GM21717 (cell line): ENCODE measurements around the gene DAZ1.
"Not testable (repeated sequence)": the region's sequence is repeated elsewhere in the genome, so short reads cannot be mapped to it uniquely, and the experiment has no call there.

ENCODE experiments used
- ATAC-seq: cut with Tn5 transposase; IDR thresholded peaks from one replicate; pipeline ENCODE4 v1.9.1; 2021; ENCODE audit warnings: mild to moderate bottlenecking, moderate library complexity; ENCODE audit not compliant: unreplicated experiment

Gene DAZ1

GRCh38 chrY:23198908-23199307 lies at the start of gene DAZ1:
Gene DAZ1 (minus strand): TSS chrY:23199008. CDS start chrY:23198800, 208 bp downstream.
- not testable (repeated sequence) for ATAC-seq

GRCh38 chrY:23219233-23219632 lies 20.4 kb upstream of the DAZ1 start, which contains the start of gene DAZ2:
Gene DAZ2 (plus strand): TSS chrY:23219533. CDS start chrY:23219741, 208 bp downstream.
- not testable (repeated sequence) for ATAC-seq

- not testable (repeated sequence) for ATAC-seq
Observed at GRCh38 chrY:23210681-23211080, 11.9 kb upstream of the DAZ1 start.

- ATAC-seq = not testable (repeated sequence)
Observed at GRCh38 chrY:23209802-23210495, 11.1 kb upstream of the DAZ1 start.

- not testable (repeated sequence) for ATAC-seq
Observed at GRCh38 chrY:23207455-23207854, 8.6 kb upstream of the DAZ1 start.
